ENCODE measurements around the gene GNAT1. TPM values are rescaled to one million over a fixed set of nuclear protein-coding genes. Genes with fewer than 3 reads are reported as not detected.

The GNAT1 gene
- total RNA-seq, 1 experiment from 2014 or later: 0.50 TPM

DNA sequence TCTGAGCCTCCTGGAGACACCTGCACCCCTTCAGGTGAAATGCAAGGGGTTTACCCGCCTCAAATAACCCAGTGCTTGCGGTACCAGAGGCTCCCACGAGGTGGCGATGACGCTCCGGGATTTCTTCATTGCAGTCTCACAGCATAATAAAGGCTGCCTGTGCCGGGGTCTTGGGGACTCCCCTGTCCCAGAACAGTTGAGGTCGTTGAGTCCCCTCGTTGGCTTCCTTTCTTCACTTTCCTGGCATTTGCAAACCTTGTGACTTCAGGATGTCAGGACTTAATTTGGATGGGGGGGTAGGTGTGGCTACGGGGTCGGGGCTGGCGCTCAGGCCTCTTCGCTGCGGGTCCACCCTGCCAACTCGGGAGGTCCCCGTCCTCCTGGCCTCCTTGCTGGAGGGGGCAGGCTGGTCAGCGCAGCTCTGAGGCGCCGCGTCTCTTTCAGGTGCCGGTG lies 1.3 kb downstream of the GNAT1 start:
- no peaks in the 10 kb centered on the region for H3K27me3 Mint-ChIP-seq (ENCODE audit: insufficient read depth, unreplicated experiment)
- POLR2A ChIA-PET: no interaction called here
- no peak overlapping the region for H3K4me3 ChIP-seq (ENCODE audit: low read depth, low read length)
- no peaks in the 10 kb centered on the region for H3K4me1 Mint-ChIP-seq (ENCODE audit: low read depth, unreplicated experiment)
- no peaks in the 10 kb centered on the region for H3K9me3 Mint-ChIP-seq (ENCODE audit: unreplicated experiment)
- intact Hi-C loops (cut with micrococcal nuclease; ENCODE audit: unreplicated experiment): loop anchor here (1.0 kb wide), 2 partner anchors 34 to 81 kb away; no protein-coding TSS in a partner anchor
- H3K9me3 ChIP-seq: no peaks in the 10 kb centered on the region
- no peaks in the 10 kb centered on the region for H3K27me3 ChIP-seq (replicated peaks; ENCODE audit: control insufficient read depth, insufficient read depth, low read length)
- TF ChIP-seq CTCF (IDR thresholded peaks at IDR 0.05; ENCODE audit: insufficient read depth in 1 of 2, low read depth in 1 of 2, low read length in 1 of 2, severe bottlenecking in 1 of 2, unreplicated experiment in 1 of 2): peak; percentile 82 to 91
- H3K36me3 ChIP-seq (ENCODE audit: control insufficient read depth, insufficient read depth, low read length): no peaks in the 10 kb centered on the region
- no peak overlapping the region for H3K27ac Mint-ChIP-seq (ENCODE audit: unreplicated experiment)
- CTCF ChIA-PET: interaction anchor here (0.6 to 4.1 kb wide), 10 partner anchors 9 to 107 kb away, joined by 3 to 100 read pairs (median 5); partner anchors contain the start of genes GNAI2, HYAL3 and NAA80
- BruUV-seq (replicated peaks): no TSS peak
- H3K4me3 Mint-ChIP-seq (ENCODE audit: unreplicated experiment): no peak overlapping the region
- DNase-seq: peak; percentile 71 to 87
- H3K4me1 ChIP-seq: peaks cover 20% of the 10 kb centered on the region
- H3K36me3 Mint-ChIP-seq (ENCODE audit: insufficient read depth, unreplicated experiment): no peaks in the 10 kb centered on the region

GRCh38 chr3:50193286-50193685 lies 1.9 kb downstream of the GNAT1 start:
- Histone ChIP-seq H3K27me3 (replicated peaks; ENCODE audit: control insufficient read depth, insufficient read depth, low read length) (no peaks in the 10 kb centered on the region), H3K36me3 (ENCODE audit: control insufficient read depth, insufficient read depth, low read length) (no peaks in the 10 kb centered on the region), H3K4me3 (ENCODE audit: low read depth, low read length) (no peak overlapping the region), H3K9me3 (no peaks in the 10 kb centered on the region), H3K4me1 (peaks cover 20% of the 10 kb centered on the region)
- ChIA-PET CTCF (interaction anchor here (1.1 to 4.1 kb wide), 2 partner anchors 33 to 55 kb away, joined by 3 to 100 read pairs; no protein-coding TSS in a partner anchor), POLR2A (no interaction called here)
- no TSS peak for BruUV-seq (replicated peaks)
- no peak for DNase-seq
- TF ChIP-seq CTCF (IDR thresholded peaks at IDR 0.05; ENCODE audit: insufficient read depth in 1 of 2, low read depth in 1 of 2, low read length in 1 of 2, severe bottlenecking in 1 of 2, unreplicated experiment in 1 of 2): no peak
- no peaks in the 10 kb centered on the region for H3K27me3 Mint-ChIP-seq (ENCODE audit: insufficient read depth, unreplicated experiment)
- no peak overlapping the region for H3K4me3 Mint-ChIP-seq (ENCODE audit: unreplicated experiment)
- intact Hi-C loops (cut with micrococcal nuclease; ENCODE audit: unreplicated experiment): no loop called here
- no peaks in the 10 kb centered on the region for H3K36me3 Mint-ChIP-seq (ENCODE audit: insufficient read depth, unreplicated experiment)
- no peak overlapping the region for H3K27ac Mint-ChIP-seq (ENCODE audit: unreplicated experiment)
- H3K4me1 Mint-ChIP-seq (ENCODE audit: low read depth, unreplicated experiment): no peaks in the 10 kb centered on the region
- no peaks in the 10 kb centered on the region for H3K9me3 Mint-ChIP-seq (ENCODE audit: unreplicated experiment)

- CTCF ChIA-PET: interaction anchor here (0.6 to 4.1 kb wide), 6 partner anchors 15 to 473 kb away, joined by 3 to 100 read pairs (median 5); no protein-coding TSS in a partner anchor
- no peak for DNase-seq
- POLR2A ChIA-PET: no interaction called here
- no peaks in the 10 kb centered on the region for H3K4me1 Mint-ChIP-seq (ENCODE audit: low read depth, unreplicated experiment)
- Histone ChIP-seq H3K4me1 (peaks cover 20% of the 10 kb centered on the region), H3K27me3 (replicated peaks; ENCODE audit: control insufficient read depth, insufficient read depth, low read length) (no peaks in the 10 kb centered on the region), H3K9me3 (no peaks in the 10 kb centered on the region), H3K36me3 (ENCODE audit: control insufficient read depth, insufficient read depth, low read length) (no peaks in the 10 kb centered on the region), H3K4me3 (ENCODE audit: low read depth, low read length) (no peak overlapping the region)
- no peak for TF ChIP-seq CTCF (IDR thresholded peaks at IDR 0.05; ENCODE audit: insufficient read depth in 1 of 2, low read depth in 1 of 2, low read length in 1 of 2, severe bottlenecking in 1 of 2, unreplicated experiment in 1 of 2)
- no peaks in the 10 kb centered on the region for H3K9me3 Mint-ChIP-seq (ENCODE audit: unreplicated experiment)
- no peaks in the 10 kb centered on the region for H3K36me3 Mint-ChIP-seq (ENCODE audit: insufficient read depth, unreplicated experiment)
- no TSS peak for BruUV-seq (replicated peaks)
- no peaks in the 10 kb centered on the region for H3K27me3 Mint-ChIP-seq (ENCODE audit: insufficient read depth, unreplicated experiment)
- intact Hi-C loops (cut with micrococcal nuclease; ENCODE audit: unreplicated experiment): loop anchor here (2.0 kb wide), 1 partner anchor 17 kb away; no protein-coding TSS in a partner anchor
- H3K27ac Mint-ChIP-seq (ENCODE audit: unreplicated experiment): no peak overlapping the region
- H3K4me3 Mint-ChIP-seq (ENCODE audit: unreplicated experiment): no peak overlapping the region
Measured at GRCh38 chr3:50193746-50194127, 2.3 kb downstream of the GNAT1 start.
